NCI-H2029 (cell line): ENCODE results near the gene DAP3.
"Not testable (repeated sequence)": the region's sequence is repeated elsewhere in the genome, so short reads cannot be mapped to it uniquely, and the experiment has no call there.

Experiments used
- DNase-seq: peaks from one replicate; lab custom pipeline; 2025; lab: John Stamatoyannopoulos, UW

DAP3 gene

DNA sequence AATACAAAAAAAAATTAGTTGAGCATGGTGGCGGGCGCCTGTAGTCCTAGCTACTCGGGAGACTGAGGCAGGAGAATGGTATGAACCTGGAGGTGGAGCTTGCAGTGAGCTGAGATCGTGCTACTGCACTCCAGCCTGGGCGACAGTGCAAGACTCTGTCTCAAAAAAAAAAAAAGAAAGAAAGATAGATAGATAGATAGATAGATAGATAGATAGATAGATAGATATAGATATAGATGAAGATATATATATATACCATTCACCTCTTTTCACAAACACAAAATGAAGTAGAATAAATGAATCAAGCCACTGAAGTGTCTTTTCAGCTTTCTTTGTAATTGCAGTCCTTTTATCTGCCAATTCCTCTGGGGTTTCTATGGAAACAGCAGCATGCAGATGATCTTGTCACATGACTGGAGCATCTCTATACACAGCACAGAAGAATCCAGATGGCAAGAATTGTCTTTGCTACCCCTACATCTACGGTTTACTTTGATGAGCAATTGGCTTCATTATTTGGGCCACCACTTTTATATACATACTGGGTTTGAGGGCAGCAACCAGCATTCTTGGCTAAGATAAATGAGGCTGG, 29.7 kb downstream of the DAP3 start:
- DNase-seq = not testable (repeated sequence)

DNA sequence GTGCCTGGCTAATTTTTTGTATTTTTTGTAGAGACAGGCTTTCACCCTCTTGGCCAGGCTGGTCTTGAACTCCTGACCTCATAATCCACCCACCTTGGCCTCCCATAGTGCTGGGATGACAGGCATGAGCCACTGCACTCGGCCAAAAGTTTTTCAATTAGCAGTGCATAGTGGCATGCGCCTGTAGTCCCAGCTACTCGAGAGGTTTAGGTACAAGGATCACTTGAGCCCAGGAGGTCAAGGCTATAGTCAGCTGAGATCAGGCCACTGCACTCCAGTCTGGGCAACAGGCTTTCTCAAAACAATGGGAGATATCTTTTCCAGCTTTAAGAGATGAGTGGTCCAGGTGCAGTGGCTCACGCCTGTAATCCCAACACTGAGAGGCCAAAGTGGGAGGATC, 30.8 kb downstream of the DAP3 start:
- no peak for DNase-seq

DNA sequence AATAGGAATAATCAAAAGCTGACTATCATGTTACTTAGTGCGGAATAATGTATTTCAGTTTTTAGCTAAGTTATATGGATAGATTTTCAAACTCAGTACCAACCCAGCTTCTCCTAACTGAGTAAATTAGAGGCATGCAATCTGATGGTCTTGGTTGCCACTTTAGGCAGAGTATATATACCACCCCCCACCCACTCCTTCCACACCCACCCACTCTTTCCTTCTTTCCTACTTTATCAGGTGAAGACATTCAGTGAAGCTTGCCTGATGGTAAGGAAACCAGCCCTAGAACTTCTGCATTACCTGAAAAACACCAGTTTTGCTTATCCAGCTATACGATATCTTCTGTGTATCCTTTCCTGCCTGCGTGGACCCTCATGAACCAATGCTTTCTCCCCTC, 36.3 kb downstream of the DAP3 start:
- DNase-seq = no peak

DNA sequence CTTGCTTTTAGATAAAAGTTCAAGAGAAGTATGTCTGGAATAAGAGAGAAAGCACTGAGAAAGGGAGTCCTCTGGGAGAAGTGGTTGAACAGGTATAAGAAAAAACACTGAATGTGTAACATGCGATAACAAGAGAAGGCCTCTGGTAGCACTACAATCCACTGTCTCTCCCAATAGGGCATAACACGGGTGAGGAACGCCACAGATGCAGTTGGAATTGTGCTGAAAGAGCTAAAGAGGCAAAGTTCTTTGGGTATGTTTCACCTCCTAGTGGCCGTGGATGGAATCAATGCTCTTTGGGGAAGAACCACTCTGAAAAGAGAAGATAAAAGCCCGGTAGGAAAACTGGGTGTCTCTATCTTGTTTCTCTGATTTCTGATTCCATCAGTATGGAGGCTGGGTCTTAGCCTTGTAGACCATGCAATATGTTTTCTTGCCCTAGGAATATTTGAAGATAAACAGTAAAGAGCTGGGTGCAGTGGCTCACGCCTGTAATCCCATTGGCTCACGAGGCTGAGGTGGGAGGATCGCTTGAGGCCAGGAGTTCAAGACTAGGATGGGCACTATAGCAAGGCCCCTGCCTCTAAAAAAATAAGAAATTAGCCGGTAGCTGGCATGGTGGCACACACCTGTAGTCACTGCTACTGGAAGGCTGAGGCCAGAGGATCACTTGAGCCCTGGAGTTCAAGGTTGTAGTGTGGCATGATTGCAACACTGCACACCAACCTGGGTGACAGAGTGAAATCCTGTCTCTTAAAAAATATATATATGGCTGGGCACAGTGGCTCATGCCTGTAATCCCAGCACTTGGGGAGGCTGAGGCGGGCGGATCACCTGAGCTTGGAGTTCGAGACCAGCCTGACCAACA, 40.4 kb downstream of the DAP3 start:
- no peak for DNase-seq

DNA sequence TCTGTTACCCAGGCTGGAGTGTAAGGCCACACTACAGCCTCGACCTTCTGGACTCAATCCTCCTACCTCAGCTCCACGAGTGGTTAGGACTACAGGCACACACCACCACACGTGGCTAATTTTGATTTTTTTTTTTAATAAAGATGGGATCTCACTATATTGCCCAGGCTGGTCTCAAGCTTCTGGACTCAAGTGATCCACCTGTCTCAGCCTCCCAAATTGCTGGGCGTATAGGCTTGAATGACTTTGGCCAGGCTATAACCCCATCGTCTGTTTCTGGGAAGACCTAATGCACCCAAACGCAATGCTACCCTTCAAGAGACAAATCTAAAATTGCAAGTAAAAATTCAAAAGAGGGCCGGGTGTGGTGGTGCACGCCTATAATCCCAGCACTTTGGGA, 52.1 kb downstream of the DAP3 start:
- no peak for DNase-seq

DNA sequence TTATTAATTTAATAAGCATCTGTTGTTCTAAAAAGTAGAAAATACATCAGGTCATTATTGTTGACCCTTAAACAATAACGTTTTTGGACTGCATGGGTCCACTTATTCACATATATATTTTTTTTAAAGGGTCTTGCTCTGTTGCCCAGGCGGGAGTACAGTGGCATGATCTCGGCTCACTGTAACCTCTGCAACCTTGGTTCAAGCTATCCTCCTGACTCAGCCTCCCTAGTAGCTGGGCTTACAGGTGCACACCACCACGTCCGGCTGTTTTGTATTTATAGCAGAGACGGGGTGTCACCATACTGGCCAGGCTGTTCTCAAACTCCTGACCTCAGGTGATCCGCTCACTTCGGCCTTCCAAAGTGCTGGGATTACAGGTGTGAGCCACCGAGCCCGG, 53.0 kb downstream of the DAP3 start:
- no peak for DNase-seq

DNA sequence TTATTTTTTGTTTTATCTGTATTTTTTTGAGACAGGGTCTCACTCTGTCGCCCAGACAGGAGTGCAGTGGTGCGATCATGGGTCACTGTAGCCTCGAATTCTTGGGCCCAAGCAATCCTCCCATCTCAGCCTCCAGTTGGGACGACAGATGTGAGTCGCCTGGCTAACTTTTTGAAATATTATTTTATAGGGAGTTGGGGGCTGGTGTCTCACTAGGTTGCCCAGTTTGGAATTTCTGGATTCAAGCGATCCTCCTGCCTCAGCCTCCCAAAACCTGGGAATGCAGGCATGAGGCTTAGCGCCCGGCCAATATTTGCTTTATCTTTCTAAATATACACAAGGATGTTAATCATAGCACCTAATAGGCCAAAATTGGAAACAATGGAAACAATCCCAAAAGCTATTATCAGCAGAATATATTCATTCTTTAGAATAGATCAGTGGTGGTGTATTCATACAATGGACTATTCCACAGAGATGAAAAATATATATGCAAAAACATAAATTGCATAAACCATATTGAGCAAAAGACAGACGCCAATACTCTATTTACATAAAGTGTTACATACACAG, 55.9 kb downstream of the DAP3 start:
- no peak for DNase-seq

DNA sequence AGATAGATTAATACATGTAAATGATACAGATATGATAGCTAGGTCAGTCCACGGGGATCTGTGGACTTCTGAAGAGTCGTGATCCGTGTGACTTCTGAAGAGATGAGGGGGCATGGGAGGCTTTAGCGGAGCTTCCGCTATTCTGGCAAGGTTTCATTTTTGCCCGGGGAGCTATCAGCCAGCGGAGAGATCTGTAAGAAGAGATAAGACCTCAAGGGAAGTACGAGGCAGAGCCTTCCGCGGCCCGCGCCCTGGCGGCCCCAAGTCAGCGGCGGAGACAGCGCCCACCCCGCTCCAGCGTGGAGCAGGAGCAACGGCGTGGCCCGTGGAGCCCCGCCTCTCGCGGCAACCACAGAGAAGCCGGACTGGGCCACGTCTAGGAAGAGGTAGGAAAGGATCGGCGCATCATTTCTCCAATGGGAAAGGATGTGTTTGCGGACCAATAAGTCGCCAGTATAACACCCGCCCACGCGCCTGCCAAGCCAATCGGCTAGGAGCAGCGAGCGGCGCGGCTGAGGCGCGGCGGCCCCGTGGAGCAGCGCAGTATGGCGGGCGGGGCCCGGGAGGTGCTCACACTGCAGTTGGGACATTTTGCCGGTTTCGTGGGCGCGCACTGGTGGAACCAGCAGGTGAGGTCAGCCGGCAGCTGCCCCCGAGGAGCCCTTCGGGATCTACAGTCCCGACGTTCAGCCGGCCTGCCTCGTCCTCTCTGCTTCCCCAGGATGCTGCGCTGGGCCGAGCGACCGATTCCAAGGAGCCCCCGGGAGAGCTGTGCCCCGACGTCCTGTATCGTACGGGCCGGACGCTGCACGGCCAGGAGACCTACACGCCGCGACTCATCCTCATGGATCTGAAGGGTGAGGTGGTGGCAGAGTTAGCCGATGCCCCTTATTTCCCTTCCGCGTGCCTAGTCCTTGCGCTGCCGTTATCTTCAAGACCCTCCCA, 56.7 kb downstream of the DAP3 start:
- DNase-seq = peak; percentile 92

DNA sequence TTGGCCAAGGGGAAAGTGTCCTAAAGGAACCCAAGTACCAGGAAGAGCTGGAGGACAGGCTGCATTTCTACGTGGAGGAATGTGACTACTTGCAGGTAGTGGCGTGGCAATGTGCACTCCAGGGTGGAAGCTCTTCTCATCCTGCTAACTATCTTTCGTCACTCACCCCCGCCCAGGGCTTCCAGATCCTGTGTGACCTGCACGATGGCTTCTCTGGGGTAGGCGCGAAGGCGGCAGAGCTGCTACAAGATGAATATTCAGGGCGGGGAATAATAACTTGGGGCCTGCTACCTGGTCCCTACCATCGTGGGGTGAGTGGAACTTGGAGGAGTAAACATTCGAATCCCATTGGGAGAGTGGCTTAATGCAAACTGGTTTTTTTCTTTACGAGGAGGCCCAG, 58.7 kb downstream of the DAP3 start:
- DNase-seq = not testable (repeated sequence)

DNA sequence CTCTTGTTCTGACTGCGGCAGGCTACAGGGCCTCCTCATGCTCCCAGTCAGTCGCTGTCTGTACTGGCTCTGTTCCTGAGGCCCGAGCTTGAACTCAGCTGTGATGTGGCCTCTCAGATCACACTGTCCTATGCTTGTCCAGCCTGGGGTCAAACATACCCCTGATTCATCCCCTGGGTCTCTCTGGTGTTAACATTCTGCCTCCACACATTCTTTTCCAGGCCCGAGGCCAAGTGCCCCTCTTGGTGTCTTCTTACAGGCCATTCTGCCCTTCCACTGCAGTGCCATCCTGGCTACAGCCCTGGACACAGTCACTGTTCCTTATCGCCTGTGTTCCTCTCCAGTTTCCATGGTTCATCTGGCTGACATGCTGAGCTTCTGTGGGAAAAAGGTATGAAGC, 59.2 kb downstream of the DAP3 start:
- DNase-seq = not testable (repeated sequence)

DNA sequence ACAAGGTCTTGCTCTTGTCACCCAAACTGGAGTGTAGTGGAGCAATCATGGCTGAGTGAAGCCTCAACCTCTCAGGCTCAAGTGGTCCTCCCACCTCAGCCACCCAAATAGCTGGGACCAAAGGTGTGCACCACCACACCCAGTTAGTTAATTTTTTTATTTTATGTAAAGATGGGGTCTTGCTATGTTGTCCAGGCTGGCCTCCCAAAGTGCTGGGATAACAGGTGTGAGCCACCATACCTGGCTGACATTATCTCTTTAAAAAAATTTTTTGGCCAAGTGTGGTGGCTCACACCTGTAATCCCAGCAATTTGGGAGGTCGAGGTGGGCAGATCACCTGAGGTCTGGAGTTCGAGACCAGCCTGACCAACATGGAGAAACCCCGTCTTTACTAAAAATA, 70.1 kb downstream of the DAP3 start:
- DNase-seq = not testable (repeated sequence)

DNA sequence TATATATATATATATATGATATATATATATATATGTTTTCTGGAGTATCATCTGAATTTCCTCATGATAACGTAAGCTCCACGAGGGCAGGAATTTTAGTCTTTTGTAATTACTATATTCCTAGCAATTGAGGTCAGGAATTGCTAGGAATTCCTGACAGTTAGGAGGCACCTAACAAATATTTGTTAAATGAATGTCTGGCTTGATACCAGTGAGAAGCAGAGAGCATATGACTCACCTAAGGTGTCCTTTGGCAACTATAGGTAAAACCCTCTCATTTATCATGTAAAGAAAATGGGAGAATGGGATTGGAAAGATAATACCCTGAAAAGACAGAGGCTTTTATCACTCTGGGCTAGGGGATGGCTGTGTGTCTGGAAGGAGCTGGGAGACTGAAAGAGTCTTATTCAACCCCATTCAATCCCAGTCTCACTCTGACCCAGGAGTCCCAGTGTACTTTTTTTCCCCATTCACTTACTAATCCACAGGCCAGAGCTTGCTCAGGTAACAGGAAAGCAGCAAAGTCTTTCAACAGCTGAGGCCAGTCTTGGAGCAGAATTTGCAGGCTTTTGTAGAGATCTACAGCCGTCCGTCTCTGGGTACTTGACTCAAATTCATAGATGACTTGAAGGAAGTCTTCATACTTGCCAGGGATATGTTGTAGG, 71.2 kb downstream of the DAP3 start:
- DNase-seq = no peak

DNA sequence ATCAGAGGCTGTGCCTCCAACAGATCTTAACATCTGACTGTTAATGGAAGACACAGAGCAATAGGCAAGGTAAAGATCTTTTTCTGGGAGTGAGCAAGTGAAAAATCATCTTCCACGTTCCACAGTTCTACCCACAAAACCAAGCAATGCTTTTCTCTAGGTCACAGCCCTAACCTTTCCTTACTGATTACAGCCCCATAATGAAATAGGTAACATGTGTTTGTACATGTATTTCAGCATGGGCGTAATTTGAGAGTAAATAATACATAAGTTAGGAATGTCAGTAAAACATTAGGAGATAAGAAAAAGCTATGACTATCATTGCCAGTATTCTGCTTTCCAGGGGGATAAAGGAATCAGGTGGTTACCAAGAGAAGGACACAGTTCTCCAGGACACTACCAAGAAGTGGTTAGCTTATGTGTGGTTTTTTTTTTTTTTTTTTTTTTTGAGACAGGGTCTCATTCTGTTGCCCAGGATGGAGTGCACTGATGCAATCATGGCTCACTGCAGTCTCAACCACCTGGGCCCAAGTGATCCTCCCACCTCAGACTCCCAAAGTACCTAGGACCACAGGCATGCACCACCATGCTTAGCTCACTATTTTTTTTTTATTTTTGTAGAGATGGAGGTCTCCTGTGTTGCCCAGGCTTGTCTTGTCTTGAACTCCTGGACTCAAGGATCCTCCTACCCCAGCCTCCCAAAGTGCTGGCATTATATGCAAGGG, 72.0 kb downstream of the DAP3 start:
- DNase-seq = no peak

DNA sequence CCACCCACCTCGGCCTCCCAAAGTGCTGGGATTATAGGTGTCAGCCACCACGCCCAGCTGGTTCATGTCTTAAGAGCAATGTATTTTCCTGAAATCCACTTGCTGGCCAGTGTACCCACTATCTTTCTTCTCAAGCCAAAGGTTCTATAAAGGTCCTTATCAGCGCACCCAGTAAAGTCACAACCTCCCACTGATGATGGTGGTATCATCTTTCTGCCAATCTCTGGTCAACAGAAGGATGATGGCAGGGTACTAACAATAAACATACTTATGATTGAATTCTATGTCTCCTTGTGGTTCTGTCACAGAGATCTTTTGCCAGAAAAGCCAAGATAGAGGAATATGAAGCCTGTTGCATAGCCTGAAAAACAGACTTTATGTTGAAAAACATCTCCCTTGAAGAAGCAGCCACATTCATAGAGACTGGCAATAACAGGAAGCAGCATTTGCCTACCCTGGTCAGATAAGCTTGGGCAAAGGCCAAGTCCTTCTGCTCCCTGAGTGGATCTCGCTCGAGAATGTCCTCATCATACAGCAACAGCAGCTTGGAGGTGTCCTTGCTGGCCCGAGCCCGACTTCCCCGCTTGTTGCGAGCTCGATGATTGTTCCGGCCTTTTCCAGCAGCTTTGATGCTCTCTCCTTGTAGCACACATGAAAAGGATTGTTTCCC, 73.0 kb downstream of the DAP3 start:
- DNase-seq = no peak

DNA sequence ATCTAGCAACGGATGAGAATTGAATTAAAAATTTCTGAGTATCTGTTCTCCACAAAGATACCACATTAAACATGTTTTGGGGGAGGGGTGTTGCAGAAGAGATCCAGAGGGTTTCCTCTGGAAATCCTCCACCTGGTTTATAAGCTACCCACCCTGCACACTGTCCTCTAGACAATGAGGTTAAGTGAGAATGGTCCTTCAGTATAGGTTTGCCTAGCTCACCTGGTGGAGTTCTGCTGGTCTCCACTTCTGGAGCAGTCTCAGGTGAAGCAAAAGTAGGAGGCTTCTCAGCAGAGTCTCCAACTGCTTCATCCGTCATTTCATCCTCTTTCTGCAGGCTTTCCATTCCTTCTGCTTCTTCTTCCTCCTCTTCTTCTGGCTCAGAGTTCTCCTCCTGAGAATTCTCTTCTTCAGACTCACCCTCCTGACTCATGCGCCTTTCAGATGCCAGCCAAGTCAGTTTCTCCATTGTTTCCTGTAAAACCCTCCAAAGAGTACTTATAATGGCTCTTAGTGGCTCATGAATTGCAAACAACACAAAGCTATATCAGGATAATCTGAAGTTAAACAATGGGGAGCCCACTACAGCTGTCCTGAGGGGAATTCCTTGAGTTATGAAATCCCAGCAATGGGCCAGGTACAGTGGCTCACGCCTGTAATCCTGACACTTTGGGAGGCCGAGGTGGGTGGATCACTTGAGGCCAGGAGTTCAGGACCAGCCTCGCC, 74.4 kb downstream of the DAP3 start:
- DNase-seq = not testable (repeated sequence)

DNA sequence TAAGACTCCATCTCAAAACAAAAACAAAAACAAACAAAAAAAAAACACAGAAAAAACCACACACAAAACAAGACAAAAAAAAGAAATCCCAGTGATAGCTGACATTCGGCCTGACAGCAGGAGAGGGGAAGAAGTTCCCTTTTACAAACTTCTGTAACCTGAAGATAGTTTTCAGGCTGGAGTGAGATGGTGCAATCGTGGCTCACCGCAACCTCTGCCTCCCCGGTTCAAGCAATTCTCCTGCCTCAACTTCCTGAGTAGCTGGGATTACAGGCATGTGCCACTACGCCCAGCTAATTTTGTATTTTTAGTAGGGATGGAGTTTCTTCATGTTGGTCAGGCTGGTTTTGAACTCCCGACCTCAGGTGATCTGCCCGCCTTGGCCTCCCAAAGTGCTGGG, 75.1 kb downstream of the DAP3 start:
- DNase-seq = not testable (repeated sequence)

DNA sequence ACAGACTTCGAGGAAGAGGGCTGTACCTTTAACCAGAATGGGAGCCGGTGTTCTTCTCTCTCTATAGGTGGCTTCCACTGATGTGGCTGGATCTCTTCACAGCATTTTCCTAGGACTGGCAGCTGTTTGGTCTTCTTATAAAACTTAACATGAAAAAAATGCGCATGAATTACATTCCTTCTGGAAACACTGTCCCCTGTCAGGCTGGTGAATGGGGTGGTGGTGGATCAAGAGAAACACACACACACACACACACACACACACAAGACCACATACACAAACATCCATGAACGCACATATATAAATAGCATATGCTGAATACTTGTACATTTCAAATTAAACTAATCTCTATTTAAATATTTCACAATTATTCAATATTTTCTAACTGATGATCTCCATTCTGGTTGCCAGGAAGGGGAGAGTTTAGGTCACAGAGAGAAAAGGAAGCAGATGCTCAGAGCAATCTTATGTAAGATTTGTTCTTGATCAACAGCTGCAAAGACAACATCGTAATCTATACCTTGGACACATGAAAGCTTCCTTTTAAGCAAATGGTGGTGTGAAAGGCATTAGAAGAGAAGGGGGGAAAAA, 78.6 kb downstream of the DAP3 start:
- not testable (repeated sequence) for DNase-seq

DNA sequence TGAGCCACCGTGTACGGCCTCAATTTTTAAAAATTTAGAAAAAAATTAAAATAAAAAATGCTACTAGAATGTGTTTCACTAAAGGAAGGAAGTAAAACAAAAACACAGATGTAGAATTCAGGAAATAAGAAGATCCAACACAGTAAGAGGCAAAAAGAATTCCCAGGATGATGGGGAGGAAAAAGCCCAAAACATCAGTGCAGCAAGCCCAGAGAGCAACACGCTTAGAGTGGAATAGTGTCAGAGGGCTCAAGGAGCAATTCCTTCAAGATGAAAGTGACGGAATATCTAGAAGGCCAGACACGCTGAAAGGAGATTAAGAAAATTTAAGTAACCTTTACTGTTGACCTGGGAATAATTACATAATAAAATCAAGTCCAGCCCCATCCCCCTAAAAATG, 80.4 kb downstream of the DAP3 start:
- DNase-seq = no peak

DNA sequence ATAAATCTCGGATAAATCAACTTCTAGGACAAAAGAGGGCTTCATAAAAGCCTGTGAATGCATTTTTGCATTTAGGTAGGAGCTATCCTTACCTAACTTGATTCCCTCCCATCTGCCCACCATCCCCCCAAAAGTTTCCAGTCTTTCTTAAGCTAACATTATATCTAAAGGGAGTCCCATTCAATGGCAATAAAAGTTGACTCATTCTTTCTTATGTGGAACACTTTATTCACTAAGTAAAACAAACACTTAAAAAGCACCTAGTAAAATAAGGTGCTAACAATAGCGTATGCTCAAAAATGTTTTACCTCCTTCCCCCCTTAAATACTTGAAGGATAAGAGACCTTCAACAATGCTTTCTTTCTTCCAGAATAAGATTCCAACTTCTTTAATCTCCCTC, 84.3 kb downstream of the DAP3 start:
- no peak for DNase-seq
